Measurements from ENCODE around the gene PRXL2B.

PRXL2B gene

GRCh38 chr1:2638466-2639115 is 52.0 kb downstream of the PRXL2B start:
- DNase-seq (ENCODE audit: low spot score): no peak

DNA sequence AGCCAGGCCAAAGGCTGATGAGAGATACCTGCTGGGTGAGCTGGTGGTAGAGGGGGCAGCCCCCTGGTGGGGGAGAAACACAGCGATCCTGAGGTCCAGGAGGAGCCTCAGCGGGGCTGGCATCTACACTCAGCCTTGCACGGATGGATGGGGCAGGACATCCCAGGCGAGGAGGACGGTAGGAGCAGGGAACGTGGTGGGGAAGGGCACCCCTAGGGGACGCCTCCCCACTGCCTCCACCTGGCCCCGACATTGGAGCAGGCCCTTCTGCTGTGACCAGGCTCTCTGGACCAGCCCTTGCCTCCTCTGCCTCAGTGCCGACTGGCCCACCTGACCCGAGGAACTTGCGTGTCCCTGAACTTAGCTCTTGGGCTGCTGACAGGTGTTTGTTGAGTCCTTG is 52.6 kb downstream of the PRXL2B start:
- DNase-seq (ENCODE audit: low spot score): no peak

DNA sequence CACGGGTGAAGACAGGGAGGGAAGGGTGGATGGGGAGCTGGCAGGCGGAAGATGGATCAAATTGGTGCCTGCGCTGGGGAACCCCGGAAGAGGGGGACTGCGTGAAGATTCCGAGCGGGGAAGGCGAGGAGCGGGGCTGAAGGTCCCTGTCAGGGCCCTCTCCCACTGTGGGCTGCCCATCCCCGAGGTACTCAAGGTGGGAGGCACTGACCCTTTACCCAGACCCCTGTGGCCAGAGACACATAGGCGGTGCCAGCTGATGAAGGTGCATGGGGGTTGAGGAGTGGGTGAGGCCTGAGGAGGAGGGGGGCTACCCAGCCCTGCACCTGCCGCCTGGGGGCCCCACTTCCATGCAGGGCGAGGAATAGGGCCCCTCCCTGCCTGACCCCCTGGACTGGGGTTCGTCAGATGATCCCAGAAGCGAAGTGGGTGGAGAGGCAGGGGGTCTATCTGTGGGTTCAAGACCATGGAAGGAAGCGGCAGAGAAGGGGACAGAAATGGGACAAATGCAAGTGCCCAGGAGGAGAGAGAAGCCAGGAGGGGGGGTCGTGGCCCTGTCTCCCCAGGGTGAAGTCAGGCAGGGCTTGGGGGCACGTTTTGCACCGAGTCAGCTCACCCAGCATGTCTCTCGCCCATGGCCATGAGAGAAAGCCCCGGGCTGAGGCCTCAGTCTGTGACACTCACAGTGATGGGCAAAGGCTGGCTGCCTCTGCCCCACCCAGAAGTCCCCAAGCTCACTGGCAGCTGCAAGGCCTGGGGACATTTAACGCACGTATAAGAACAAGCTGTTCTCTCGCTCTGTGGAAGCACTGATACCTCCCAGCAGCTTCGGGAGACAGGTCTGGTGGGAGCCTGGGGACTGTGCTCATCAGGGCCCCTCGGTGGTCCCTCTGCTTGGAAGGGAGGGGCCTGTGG is 53.3 kb downstream of the PRXL2B start:
- DNase-seq (ENCODE audit: low spot score): no peak

- DNase-seq (ENCODE audit: low spot score): no peak
Observed at GRCh38 chr1:2640626-2641025, 54.0 kb downstream of the PRXL2B start.

All from AG20443 (cell line).